OCI-LY7 (cell line): Measurements from ENCODE around the gene AADACL4. TPM values are rescaled to one million over a fixed set of nuclear protein-coding genes. Genes with fewer than 3 reads are reported as not detected.

Source experiments
- BruUV-seq: library from RNA; stranded (reverse); fragments of 400-500 nt; replicated peaks from 2 replicates; lab custom pipeline; 2021; lab: Mats Ljungman, UMichigan
- CTCF ChIA-PET: fragments of 300-600 bp; sonication (Branson Sonifier 250); formaldehyde crosslinking; loops from one replicate; lab custom pipeline; 2022; ENCODE audit warnings: antibody characterized with exemption; ENCODE audit not compliant: unreplicated experiment; lab: Charles Lee
- POLR2A ChIA-PET: fragments of 300-600 bp; sonication (Branson Sonifier 250); formaldehyde crosslinking; loops from one replicate; lab custom pipeline; 2022; ENCODE audit warnings: antibody characterized with exemption; lab: Charles Lee
- DNase-seq: peaks from one replicate; pipeline ENCODE4 v3.0.0-alpha.2; 2015; ENCODE audit warnings: low spot score
- H2AFZ ChIP-seq: fragments of 200-600 bp; sonication (generic), shearing (Covaris generic); 2 replicates; pipeline ENCODE4 v1.6.1; 2014; ENCODE audit warnings: mild to moderate bottlenecking, antibody characterized with exemption, low read length, moderate library complexity
- H3K27ac ChIP-seq: fragments of 200-600 bp; sonication (generic); 2 replicates; pipeline ENCODE4 v1.5.1; 2014; ENCODE audit warnings: mixed run types, low read depth, mild to moderate bottlenecking, moderate library complexity, low read length, inconsistent platforms; ENCODE audit not compliant: poor library complexity, severe bottlenecking
- H3K36me3 ChIP-seq: fragments of 200-600 bp; sonication (generic); 2 replicates; pipeline ENCODE4 v1.6.1; 2014; ENCODE audit warnings: mild to moderate bottlenecking, antibody characterized with exemption, low read length, moderate library complexity, mixed read lengths; ENCODE audit not compliant: insufficient read depth
- H3K4me1 ChIP-seq: fragments of 200-600 bp; sonication (generic); 2 replicates; pipeline ENCODE4 v1.5.1; 2014; ENCODE audit warnings: mild to moderate bottlenecking, low read length; ENCODE audit not compliant: insufficient read depth, poor library complexity, severe bottlenecking
- H3K4me2 ChIP-seq: fragments of 200-600 bp; sonication (generic); 2 replicates; pipeline ENCODE4 v1.6.1; 2014; ENCODE audit warnings: mild to moderate bottlenecking, low read length
- H3K4me3 ChIP-seq: fragments of 200-600 bp; sonication (generic); 2 replicates; pipeline ENCODE4 v1.5.1; 2014; ENCODE audit warnings: mild to moderate bottlenecking, low read depth, low read length; ENCODE audit not compliant: poor library complexity, severe bottlenecking
- H3K79me2 ChIP-seq: fragments of 200-600 bp; sonication (generic); 2 replicates; pipeline ENCODE4 v1.6.1; 2016; ENCODE audit warnings: low read depth, mild to moderate bottlenecking, low read length, moderate library complexity, mixed read lengths; ENCODE audit not compliant: insufficient read depth
- H3K9me2 ChIP-seq: fragments of 200-600 bp; sonication (generic); 2 replicates; pipeline ENCODE4 v1.6.1; 2016; ENCODE audit warnings: mild to moderate bottlenecking, low read length, mixed read lengths; ENCODE audit not compliant: insufficient read depth
- H3K9me3 ChIP-seq: fragments of 200-600 bp; sonication (generic); 2 replicates; pipeline ENCODE4 v1.6.1; 2014; ENCODE audit warnings: mild to moderate bottlenecking, mixed run types, low read length, mixed read lengths
- H4K20me1 ChIP-seq: fragments of 200-600 bp; sonication (generic); 2 replicates; pipeline ENCODE4 v1.6.1; 2014; ENCODE audit warnings: mild to moderate bottlenecking, antibody characterized with exemption, low read length, moderate library complexity, mixed read lengths; ENCODE audit not compliant: insufficient read depth
- CTCF ChIP-seq: fragments of 200-600 bp; sonication (generic); conservative IDR thresholded peaks from 2 replicates; pipeline ENCODE4 v1.5.1; 2014; ENCODE audit warnings: mild to moderate bottlenecking, antibody characterized with exemption, low read length, moderate library complexity, mixed read lengths
- EZH2phosphoT487 ChIP-seq: fragments of 200-600 bp; sonication (generic); IDR thresholded peaks from 2 replicates; pipeline ENCODE4 v1.6.1; 2018; ENCODE audit warnings: low read depth, borderline replicate concordance, mild to moderate bottlenecking, mixed run types, antibody characterized with exemption, low read length, moderate library complexity, mixed read lengths
- intact Hi-C: fragments of 100-400 bp; cut with micrococcal nuclease; formaldehyde crosslinking; loops from one replicate; pipeline ENCODE4 v1.10.0; 2022; ENCODE audit not compliant: unreplicated experiment
- total RNA-seq, 2 experiments: library from RNA; depleted of rRNA in 1 of 2; stranded (reverse); fragments of >200 nt in 1 of 2; shearing (Covaris generic) in 1 of 2; gene quantifications; 2 replicates each; pipeline ENCODE4 v1.2.3, GENCODE V29; 2014 to 2022

Gene AADACL4
- total RNA-seq, 2 experiments from 2014 or later, result not detected

- no peak overlapping the region for H3K4me2 ChIP-seq
- CTCF ChIA-PET, result no interaction called here
- H3K27ac ChIP-seq, result no peak overlapping the region
These were observed 38.9 kb upstream of the AADACL4 start for GRCh38 chr1:12604986-12605385.

GRCh38 chr1:12607263-12607662 lies 36.6 kb upstream of the AADACL4 start:
- no peak overlapping the region for H2AFZ ChIP-seq
- TF ChIP-seq CTCF (no peak), EZH2phosphoT487 (no peak)
- no peaks in the 10 kb centered on the region for H3K36me3 ChIP-seq
- no TSS peak for BruUV-seq
- POLR2A ChIA-PET, result no interaction called here
- H3K4me3 ChIP-seq, result no peak overlapping the region
- no peaks in the 10 kb centered on the region for H3K79me2 ChIP-seq
- no peak for DNase-seq
- intact Hi-C loops, result no loop called here
- H4K20me1 ChIP-seq, result no peaks in the 10 kb centered on the region
- CTCF ChIA-PET, result no interaction called here
- no peaks in the 10 kb centered on the region for H3K4me1 ChIP-seq
- no peaks in the 10 kb centered on the region for H3K9me3 ChIP-seq
- H3K4me2 ChIP-seq, result no peak overlapping the region
- no peaks in the 10 kb centered on the region for H3K9me2 ChIP-seq
- H3K27ac ChIP-seq, result no peak overlapping the region

More at GRCh38 chr1:12604986-12605385, 38.9 kb upstream of the AADACL4 start:
- Histone ChIP-seq H3K36me3 (no peaks in the 10 kb centered on the region), H3K79me2 (no peaks in the 10 kb centered on the region), H3K9me2 (no peaks in the 10 kb centered on the region), H3K4me3 (no peak overlapping the region), H3K9me3 (no peaks in the 10 kb centered on the region), H4K20me1 (no peaks in the 10 kb centered on the region), H2AFZ (no peak overlapping the region), H3K4me1 (no peaks in the 10 kb centered on the region)
- TF ChIP-seq CTCF (no peak), EZH2phosphoT487 (no peak)
- no TSS peak for BruUV-seq
- POLR2A ChIA-PET, result no interaction called here
- DNase-seq, result no peak
- intact Hi-C loops, result no loop called here

GRCh38 chr1:12608311-12608957 lies 35.5 kb upstream of the AADACL4 start:
- no peaks in the 10 kb centered on the region for H3K4me1 ChIP-seq
- no peak for DNase-seq
- ChIA-PET CTCF (no interaction called here), POLR2A (no interaction called here)
- BruUV-seq, result no TSS peak
- H3K36me3 ChIP-seq, result no peaks in the 10 kb centered on the region
- H3K27ac ChIP-seq, result no peak overlapping the region
- no peaks in the 10 kb centered on the region for H3K9me3 ChIP-seq
- H2AFZ ChIP-seq, result no peak overlapping the region
- no peak overlapping the region for H3K4me3 ChIP-seq
- H3K4me2 ChIP-seq, result no peak overlapping the region
- no peaks in the 10 kb centered on the region for H3K79me2 ChIP-seq
- H3K9me2 ChIP-seq, result no peaks in the 10 kb centered on the region
- H4K20me1 ChIP-seq, result no peaks in the 10 kb centered on the region
- TF ChIP-seq CTCF (no peak), EZH2phosphoT487 (no peak)
- intact Hi-C loops, result no loop called here
